GM19043 (cell line): ENCODE data around the gene PIK3R6.
"Not testable (repeated sequence)": the region's sequence is repeated elsewhere in the genome, so short reads cannot be mapped to it uniquely, and the experiment has no call there.

Experiments
- ATAC-seq: cut with Tn5 transposase; IDR thresholded peaks from one replicate; pipeline ENCODE4 v1.9.1; 2021; ENCODE audit warnings: low read depth; ENCODE audit not compliant: unreplicated experiment

PIK3R6 gene

DNA sequence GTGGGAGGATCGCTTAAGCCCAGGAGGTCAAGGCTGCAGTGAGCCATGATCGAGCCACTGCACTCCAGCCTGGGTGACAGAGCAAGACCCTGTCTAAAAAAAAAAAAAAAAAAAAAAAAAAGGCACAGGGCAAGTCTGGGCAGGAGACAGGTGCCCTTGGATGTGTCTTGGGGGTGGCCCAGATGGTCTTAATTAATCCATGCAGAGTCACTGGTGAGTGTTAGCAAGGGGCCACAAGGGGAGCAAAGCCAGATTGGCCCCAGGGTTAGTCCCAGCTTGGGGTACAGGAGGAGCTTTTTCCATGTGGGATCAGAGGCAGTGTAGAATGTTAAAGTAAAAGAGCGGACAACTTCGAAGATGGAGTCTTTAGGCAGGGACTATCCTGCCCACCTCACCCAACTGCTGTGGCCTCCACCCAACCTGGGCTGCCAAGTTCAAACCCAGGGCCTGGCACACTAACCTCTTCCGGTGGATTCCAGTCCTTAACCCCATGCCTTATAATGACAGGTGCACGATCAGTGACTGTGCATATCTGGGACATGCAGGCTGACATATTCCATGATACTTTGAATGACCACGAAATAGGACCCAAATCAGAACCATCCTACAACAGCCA lies 36.1 kb downstream of the PIK3R6 start:
- no peak for ATAC-seq

DNA sequence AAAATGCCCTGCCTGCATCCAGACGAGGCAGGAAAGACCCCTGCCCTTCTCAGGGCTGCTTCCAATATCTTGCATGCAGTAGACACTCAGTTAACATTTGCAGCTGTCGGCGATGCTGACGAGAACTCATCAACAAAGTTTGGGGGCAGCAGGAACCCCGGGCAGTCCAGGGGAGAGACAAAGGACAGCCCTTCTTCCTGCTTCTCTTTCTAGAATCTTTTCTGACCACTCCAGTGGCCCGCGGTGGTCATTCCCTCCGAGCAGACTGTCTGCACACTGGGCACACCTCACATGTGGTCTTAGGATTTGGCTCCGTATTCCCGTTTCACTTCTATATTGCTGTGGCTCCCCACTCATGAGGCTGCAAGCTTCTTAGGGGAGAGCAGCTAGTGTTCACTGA lies 37.3 kb downstream of the PIK3R6 start:
- ATAC-seq = no peak

DNA sequence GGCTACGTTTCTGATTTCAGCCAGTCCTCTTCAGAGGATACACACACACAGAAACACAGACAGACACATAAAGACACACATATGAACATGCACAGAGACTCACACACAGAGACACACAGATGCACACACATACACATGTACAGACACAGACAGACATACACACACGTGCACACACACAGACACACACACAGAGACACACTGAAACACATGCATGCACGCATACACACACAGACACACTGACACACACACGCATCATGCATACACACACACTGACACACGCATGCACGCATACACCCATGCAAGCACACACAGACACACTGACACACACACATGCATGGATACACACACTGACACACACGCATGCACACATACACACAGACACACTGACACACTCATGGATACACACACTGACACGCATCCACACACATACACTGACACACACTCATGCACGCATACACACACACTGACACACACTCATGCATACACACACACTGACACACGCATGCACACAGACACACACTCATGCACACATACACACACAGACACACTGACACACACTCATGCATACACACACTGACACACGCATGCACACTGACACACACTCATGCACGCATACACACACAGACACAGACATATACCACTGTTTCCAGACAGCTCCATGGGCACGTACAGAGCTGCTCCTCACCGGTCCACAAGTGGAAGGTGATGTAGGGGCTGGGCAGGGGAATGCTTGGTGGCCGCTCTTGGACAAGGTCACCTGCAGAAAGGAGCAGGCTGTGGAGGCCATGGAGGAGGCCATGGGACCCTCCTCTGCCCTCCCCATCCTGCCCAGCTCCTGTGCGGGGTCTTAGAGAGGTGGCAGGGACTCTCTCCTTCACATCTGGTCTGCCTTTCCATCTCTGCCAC lies 38.2 kb downstream of the PIK3R6 start:
- no peak for ATAC-seq

DNA sequence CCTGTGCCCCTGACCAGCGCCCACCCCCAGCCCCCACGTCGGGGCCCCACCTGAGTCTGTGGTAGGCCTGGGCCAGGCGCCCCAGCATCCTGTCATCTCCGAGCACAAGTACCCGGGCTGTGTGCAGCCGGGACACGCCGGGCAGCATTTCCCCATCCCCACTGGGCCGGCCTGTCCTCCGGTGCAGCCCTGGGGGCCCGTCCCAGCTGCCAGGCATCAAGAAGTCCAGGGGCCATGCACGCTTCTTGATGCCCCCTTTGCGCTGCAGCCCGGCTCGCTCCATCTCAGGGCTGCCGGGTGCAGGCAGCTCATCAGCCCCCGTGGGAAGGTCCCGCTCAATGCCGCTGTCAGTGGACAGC lies 39.0 kb downstream of the PIK3R6 start:
- no peak for ATAC-seq

DNA sequence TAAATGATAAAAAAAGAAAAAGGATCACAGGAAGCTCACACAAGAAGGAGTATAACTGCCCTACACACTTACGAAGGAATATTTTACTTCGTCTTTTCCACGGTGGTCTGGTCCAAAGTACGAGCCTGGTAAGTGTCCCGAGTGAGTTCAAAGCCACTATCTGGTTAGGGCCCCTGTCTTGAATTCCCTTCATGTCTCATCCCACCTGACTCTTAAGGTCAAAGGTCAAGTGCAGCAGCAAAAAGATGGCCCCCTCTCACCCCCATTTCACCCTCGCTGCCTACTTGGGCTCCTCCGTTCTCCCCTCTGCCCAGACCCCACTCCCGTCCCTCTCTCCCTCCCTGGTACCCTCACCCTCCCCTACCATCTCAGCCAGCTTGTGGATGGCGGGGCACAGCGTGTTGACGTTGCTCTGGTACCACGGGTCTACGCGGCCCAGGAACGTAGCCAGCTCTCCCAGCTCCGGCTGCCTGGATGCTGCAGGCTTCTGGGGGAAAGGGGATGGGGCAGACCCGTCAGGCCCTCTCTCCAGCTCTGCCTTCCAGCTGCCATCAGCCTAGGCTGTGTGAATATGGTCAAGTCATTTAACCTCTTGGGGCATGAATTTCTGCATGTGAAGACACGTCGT lies 40.6 kb downstream of the PIK3R6 start:
- no peak for ATAC-seq

DNA sequence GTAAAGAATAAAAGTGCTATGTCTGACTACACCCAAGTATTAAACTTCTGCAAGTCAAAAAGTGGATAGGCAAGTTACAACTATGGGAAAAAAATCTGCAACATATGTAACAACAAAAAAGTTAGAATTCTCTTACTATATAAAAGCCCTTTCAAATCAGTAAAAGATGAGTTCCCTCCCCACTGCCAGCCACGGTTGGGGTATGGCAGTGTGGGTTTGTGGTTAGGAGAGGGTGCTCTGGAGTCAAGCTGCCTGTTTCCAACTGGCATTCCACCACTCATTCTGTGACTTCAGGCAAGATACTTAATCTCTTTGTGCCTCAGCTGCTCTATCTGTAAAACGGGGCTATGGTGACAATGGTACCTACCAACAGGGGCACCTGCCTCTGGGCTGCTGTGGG lies 41.7 kb downstream of the PIK3R6 start:
- no peak for ATAC-seq

DNA sequence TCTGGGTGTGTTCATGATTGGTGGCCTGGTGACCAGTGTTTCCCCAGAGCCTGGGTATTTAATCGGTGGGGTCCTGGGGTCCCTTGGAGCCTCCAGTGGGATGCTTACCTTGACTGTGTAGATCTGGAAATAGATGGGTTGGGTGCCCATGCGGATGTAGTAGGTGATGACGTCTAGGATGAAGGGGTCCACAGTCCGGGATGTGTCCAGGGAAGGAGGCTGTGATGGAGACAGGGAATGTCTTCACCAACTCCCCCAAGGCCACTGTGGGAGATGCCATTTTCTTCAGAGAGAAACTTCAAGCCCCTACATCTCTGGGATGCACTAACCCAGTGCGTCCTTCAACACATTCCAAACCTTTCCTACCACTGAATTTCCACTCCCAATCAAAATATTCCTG lies 44.2 kb downstream of the PIK3R6 start:
- no peak for ATAC-seq

DNA sequence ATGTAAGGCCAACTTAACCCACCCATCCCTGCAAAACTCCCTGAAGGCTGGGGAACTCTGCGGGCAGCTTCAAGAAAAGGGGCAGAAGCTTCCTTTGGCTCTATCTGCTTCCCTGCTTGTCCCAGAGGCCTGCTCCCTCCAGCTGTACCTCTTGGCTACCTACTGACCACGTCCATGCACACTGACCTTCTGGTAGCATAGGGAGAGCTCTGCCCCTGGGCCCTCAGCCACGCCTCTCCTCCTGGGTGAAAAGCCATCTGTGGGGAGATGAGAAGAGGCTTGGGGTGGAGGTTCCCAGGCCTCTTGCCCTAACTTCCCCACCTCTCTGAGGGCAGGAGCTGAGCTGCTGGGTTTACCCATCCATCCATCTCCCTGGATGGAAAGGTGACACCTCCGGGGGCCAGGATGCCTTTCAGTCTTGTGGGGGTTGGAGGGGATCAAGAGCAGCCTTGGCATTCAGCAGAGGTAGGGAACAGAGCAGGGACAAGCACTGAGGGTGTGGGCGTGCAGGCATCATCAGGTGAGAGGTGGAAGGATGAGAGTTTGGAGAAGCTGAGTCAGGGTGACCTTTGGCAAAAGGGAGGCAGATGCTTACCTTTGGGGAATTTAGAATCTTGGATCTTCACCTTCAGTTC lies 45.0 kb downstream of the PIK3R6 start:
- no peak for ATAC-seq

DNA sequence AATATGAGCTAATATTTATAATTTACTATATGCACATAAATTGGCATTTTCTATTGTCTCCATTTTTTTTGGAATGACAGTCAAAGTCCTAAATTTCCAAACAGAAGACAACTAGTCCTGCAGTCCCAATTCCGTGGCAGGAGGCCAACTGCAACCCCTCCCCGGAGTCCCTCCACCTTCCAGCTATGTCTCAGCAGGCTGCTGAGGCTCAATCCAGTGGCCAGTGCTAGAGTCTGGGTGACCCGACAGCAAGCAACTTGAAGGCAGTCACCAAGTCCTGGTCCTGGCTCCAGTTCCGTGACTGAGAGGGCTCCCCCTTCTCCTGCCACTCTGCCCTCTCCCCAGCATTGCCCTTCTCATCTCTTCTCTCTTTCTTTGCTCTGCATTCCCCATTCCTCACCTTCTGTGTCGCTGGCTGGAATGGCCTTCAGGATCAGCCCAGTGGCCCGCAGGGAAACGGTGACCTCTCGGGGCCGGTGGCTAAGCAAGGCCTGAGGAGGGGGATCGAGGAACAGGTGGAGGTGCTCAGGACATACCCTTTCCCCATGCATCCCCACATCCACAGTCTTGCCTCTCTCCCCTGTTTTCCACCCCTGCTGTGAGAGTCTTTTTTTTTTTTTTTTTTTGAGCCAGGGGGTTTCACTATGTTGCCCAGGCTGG lies 45.9 kb downstream of the PIK3R6 start:
- no peak for ATAC-seq

DNA sequence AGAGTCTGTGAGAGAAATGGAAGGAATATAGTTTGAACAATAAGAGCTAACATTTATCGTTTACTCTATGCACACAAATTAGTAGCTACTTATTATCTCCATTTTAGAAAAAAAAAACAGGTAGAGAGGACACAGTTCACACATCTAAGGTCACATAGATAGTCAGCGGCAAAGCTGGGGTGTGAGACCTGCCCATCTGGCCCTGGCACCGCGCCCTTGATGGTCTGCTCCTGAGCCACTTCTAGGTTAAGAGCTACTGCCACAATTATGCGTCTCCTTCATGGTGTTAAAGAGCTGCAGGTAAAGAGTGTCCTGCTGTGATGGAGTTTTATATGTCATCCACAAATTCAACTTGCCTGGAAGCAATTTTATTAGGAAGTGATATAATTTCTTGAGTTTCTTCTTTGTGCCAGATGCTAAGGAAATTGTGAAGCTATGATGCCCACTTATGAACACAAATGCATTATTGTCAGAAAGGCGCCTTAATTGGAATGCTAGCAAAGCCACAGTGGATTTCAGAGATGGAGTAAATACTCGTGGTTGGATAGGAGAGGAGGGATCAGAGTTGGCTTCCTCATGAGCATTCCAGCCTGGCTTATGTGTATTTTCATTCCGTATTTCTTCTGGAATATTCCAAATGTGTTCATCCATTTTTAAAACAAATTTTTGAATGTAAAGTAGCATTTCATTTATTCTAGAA lies 47.0 kb downstream of the PIK3R6 start:
- no peak for ATAC-seq

DNA sequence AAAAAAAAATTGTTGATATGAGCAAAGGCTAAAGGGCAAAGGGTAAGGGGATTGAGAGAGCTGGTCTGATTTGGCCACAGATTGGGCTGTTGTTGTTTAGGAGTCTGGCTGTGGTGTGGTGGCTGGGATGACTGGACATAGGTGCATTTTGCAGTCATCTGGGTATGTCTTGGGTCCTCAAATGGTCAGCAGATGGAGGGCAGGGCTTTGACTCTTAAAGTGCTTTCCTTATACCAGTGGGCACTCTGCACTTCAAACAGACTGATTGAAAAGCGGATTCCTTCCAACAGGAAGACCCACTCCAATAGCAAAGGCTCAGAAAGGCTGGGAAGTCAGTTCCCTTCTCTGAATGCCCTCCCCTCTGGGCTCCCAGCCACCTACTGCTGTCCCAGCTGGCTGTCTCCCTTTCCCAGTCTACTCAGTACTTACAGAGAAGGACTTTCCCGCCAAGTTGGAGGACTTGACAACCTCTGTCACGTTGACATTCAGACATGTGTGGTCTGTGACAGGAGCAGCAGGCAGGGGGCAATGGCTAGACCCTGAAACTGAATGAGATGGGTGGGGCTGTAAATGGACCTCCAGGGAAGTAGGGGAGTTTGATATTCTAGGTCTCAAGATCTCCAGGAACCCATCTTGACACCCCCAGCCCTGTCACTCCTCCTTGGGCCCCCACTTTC lies 48.7 kb downstream of the PIK3R6 start:
- ATAC-seq = no peak

DNA sequence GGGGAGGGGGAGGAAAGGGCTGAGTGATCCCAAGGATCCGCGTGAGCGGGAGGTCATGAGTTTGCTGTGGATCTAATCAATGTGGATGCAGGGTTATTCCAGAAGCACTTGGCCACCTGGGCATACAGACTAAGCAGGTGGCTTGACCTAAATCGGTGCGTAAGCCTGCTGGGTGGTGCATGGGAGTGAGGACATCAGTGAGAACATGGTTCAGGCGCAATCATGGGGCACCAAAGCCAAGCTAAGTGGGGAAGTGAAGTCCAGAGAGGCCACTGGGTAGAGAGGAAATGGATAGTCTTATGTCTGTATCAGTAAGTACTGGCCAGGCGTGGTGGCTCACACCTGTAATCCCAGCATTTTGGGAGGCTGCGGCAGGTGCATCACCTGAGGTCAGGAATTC lies 49.4 kb downstream of the PIK3R6 start:
- ATAC-seq = no peak

DNA sequence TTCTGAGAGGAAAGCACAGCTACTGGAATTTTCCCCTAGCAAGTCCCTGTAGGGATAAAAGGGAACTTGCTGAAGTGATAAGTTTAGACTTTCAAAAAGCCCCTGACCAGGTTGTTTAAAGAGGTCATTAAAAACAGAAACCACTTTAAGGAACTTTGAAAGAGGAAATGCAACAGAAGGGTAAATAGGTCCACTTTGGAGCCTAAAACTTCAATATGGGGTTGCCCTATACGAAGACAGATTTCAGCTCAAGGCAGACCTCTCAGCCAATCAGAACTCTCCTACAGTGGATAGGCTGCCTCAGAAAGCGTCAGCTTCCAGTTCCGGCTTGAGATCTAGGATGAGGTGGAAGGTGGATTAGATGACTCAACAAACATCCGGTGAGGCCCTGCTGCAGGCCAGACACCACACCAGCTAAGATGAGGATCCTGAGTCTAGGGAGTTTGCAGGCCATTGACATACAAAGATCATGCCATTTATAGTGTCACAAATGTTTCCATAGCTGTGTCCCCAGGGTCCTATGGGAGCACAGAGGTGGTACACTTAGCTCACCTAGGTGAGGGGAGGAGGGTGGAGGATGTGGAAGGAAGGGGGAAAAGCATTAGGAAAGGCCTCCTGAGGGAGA lies 60.4 kb downstream of the PIK3R6 start:
- ATAC-seq = peak; percentile 92

DNA sequence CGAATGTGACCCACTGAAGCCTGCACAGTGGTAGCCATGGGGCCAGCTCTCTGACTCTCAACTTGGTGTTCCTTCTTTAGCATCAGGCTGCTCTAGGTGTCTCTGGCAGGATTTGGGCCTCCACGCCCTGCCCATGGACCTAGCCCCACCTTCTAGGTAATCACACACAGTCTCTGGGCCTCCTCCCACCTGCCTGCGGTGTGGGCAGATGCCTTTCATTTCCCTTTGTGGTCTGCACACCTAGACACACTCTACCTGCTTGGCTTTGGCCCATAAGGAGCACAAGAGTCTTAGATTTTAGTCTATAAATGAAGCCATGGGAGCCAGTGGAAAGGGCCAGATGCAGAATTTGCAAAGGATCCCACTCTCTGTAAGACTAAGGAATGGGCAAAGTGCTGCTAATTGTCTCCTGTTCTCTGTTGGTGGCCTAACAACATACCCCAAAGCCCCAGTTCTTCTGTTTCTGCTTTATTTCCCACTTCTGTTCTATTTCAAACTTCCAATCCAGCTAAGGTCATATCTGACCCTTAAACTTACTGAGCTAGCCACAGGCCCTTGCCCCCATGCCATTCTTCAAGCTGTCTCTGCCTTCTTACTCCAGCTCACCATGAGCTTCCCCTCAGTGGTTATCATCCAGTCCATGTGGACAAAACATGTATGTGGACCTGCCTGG lies 61.1 kb downstream of the PIK3R6 start:
- ATAC-seq = peak; percentile 14

DNA sequence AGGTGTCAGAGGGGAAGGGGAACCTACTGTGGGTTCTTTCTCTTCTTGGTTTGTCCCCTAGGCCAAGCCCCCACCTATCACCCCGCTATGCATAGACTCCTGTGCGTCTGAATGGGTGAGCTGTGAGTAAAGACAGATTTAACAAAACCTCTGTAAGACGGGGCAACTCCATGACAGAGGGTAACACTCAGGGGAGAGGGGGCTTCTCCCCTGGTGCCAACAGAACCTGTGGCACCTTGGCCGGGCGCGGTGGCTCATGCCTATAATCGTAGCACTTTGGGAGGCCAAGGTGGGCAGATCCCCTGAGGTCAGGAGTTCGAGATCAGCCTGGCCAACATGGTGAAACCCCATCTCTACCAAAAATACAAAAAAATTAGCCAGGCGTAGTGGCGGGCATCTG lies 62.1 kb downstream of the PIK3R6 start:
- not testable (repeated sequence) for ATAC-seq

DNA sequence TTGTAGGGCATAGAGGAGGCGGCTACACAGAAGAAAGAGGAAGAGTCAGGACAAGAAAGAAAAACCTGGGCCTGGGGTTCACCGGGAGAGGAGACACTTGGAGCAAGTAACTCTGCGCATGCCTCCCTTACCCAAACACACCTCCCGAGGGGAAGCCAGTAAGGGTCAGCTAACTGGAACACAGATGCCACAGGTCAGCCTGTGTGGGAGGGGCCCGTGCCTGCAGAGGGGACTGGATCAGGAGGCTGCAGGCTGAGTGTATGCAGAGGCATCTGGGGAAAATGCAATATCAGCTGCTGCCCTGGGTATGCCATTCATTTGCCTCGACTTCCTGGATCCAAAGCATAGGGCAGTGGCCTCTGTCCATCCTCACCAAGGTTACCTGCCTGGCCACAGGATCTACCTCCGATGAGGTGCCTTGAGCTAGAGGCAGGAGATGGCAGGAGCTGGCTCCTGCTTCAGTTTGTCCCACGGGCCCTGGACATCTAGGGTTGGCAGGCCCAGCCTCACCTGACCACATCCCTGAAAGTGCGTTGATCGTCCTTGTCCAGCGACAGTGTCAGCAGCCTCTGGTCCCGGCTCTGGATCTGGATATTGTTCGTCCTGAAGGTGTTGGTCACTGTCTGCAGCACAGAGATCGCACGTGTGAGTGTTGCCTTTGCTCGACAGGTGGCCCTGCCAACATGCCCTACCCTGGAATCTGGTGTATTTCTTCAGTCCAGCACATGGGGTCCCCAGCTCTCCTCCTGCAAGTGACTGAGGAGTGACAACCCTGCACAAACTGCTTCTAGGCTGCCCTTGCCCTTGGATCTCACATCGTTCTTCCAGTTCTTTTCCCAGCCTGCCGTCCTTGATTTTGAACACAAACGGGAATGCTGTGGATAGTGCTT lies 63.7 kb downstream of the PIK3R6 start:
- no peak for ATAC-seq

DNA sequence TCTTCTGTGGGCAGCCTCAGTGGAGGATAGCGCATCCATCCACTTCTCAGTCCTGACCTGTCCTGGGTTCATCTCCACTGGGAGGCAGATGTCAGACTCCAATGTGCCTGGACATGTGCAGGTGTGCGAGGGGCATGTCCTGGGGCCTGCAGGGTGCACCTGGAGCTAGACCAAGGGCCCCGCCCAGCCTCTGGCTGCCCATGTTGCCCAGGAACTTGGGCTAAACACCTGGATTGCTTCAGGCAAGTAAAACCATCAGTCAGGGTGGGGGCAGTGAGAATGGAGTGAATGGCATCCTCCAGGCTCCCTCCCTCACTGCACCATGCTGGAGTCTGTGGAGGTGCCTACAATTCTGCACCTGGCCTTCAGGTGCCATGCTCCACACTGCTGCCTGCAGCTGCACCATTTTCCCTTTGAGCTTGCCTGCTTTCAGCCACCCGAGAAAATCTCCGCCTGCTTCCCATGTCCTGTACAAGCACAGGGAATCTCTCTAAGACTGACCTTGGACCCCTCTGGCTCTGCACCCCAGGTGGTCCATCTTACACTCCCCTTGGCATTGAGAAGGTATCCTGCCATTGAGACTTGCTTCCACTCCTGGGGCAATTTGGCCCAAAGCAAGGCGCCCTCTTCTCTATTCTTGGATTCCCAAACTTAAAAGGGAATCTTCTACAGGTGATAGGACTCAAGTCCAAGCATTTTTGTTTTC lies 66.2 kb downstream of the PIK3R6 start:
- no peak for ATAC-seq
